LHCN-M2 (cell line): Measurements from ENCODE around the gene GNRHR. TPM values are rescaled to one million over a fixed set of nuclear protein-coding genes. Genes with fewer than 3 reads are reported as not detected.
"Not testable (repeated sequence)": the region's sequence is repeated elsewhere in the genome, so short reads cannot be mapped to it uniquely, and the experiment has no call there.

Experiments used
- DNase-seq: peaks from one replicate; pipeline ENCODE4 v3.0.0-alpha.2; 2012; ENCODE audit warnings: low read depth
- total RNA-seq: library from RNA; depleted of rRNA; stranded (reverse); fragments of >200 nt; gene quantifications from 2 replicates; pipeline ENCODE4 v1.2.3, GENCODE V29; 2014

GNRHR gene
- total RNA-seq, 1 experiment from 2014 or later = not detected

DNA sequence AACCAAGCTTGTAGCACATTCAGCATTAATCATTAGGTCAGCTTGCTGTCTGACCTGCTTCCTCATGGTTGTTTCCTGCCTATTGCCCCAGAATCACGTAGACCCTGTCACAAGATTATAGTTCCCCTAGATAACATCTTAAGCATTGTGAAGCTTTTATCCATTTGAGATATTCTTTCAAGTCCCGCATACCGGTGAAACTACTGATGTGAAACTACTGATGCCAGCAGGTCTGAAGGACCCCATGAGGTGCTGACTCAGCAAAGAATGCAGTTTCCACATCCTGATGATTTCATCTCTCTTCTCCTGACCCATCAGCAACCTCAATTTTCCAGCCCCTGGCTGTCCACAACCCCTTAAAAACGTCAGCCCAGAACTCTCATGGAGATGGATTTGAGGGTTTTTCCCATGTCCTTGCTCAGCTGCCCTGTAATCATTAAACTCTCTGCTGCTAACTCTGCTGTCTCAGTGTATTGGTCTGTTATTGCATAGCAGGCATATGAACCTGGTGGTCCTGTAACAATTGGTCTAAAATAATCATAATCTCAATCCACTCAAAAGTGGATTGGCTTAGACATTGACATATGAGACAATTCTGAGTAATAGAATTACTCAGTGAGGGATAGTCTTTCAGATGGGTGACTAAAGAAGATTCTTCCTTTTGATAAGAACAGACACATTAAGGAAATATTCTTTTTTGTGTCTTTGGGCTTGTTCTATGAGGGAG lies 26.9 kb downstream of the GNRHR start:
- peak; percentile 62 for DNase-seq

DNA sequence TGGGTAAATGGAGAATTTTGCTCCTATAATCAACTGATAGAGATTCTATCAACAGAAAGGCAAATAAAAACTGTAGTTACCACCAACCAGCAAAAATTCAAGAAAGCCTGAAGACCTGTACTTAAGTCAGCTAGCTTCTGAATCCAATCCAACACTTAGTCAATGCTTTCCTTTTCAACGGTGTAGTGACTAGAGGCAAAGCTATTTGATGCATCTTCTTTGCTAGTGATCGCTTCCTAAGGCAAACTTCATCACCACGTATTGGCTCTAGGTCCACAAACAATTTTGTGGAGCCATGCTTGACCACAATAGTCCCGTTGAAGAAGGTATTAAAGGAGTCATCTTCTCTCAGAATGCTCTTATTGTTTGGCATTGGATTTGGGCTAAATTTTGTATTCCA lies 28.2 kb downstream of the GNRHR start:
- DNase-seq = no peak

DNA sequence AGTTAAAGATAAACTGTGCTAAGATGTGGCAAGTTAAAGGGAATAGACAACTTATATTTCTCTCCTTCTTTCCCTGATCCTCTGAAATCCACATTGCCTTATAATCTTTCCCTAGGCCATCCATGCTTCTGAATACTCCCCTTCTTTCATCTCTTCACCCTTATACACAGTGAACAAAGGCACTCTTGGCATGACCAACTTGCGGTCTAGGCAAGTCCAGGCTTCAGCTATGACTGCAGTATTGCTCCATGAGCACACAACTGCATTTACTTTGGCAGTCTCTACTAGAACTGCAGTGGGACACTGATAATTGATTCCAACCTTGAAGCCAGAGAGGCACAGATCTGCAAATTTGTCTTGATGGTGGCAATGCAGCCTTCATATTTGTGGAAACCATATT lies 29.1 kb downstream of the GNRHR start:
- DNase-seq = no peak

DNA sequence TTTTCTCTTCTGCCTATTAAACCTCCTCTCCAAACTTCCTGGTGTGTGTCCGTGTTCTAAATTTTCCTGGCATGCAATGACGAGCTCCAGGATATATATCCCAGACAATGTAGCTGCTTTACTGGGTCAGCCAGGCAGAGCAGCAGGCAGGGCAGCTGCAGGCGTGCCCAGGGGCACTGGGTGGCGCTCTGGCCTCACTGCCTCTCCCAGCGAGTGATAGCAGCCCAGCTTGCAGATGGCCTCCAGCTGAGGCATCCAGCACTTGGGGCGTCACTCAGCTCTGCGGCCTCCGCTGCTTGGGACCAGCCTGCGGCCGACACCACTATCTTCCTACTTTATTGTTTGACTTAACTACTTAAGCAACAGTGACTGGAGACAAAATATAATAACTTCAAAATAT lies 30.2 kb downstream of the GNRHR start:
- DNase-seq = no peak

DNA sequence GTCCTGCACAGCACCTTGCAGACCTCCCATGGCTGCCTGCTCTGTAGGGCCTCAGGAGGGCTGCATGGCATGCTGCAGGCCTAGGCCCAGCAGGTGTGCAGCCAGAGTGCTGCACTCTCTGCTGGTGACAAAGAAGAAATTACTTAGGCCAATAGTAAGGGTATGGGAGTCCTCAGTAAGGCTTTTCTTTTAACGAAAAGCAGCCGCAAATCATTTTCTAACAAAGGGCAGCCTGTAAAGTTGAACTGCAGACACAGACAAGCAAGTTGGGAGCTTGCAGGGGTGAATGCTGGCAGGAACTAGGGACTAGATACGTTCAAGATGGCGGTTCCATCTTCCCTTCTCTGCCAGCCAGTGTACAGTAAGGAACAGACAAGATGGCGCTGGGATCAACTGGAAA lies 30.8 kb downstream of the GNRHR start:
- DNase-seq = no peak

DNA sequence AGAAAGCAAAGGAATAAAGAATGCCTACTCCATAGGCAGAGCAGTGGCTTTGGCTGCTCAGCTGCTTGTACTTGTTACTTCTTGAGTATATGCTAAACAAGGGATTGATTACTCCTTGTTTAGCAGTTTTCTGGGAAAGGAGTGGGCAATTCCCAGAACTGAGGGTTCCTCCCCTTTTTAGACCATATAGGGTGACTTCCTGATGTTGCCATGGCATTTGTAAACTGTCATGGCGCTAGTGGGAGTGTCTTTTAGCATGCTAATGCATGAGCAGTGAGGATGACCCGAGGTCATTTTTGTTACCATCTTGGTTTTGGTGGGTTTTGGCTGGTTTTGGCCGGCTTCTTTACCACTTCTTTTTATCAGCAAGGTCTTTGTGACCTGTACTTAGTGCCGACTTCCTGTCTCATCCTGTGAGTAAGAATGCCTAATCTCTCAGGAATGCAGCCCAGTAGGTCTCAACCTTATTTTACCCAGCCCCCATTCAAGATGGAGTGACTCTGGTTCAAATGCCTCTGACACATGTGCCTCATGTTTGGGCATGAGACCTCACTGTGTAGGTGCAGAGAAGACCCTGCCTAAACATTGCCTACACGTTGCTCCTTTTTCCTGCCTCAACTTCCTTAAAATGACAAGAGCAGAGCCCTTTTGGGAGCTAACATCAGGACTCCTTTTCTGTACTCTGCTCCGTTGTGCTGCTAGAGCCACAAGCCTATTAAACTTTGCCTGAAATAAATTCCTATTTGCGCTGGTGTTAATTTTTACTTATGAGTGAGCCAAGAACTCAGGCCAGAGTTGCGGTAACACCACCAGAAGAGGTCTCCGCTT lies 32.2 kb downstream of the GNRHR start:
- peak; percentile 59 for DNase-seq

DNA sequence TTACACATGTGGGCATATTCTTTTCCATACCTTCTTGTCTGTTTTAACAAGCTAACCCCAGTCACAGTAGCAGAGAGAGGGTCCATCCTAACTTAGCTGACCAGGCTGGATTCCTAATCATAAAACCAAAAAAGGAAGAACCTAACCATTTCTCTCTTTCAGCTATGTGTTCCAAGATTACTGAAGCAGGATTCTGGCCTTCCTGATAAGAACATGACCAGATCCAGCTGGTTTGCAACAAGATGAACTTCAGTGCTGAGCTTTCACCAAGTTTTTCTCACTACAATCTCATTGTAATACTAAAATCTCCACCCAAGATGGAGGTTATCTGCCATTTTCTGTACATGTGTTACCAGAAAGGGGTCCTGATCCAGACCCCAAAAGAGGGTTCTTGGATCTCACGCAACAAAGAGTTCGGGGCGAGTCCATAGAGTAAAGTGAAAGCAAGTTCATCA lies 32.8 kb downstream of the GNRHR start:
- no peak for DNase-seq

DNA sequence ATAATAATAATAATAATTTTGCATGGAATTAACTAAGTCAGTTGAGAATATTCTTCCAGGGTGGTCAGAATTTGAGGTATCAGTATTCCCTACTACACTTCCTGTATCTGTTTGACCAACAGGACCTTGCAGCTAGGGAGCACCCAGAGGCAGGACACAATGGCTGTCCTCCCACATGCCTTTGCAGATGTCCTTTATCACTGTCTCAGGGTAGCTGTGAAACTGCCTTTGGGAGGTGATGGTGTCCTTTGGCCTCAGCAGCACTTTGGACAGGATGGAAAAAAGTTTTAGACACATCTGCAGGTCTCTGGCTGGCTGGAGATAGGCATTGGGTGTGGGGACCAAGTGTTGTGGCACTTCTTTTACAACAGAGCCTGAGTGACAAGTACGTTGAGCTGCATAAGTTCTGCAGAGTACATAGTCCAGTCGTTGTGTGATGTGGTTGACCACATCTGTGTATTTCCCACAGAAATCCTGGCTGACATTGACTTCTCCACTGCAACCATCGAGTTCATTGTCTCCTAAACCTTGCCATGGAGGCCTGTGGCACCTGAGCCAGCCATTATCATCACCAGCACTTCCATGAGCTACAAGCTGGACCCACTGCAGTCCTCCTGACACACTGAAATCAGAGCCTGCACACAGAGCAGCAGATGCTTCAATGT lies 34.1 kb downstream of the GNRHR start:
- no peak for DNase-seq

DNA sequence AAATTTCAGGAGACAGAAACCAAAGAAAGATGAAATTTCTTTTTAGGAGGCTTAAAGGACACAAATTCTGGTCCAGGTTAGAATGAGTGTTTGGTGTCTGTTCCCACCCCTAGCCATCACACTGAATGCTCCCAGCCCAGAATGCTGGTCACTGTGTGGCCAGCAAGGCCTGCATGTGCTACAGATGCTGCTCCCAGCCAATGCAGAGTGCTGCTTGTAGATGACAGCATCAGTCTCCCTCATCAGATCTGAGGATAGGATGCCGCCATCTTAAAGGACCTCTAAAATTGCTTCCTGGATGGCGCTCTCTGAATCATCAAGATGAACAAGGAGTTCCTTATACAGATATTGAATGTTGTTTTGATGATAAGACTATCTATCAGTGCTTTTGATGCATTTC lies 35.3 kb downstream of the GNRHR start:
- no peak for DNase-seq

DNA sequence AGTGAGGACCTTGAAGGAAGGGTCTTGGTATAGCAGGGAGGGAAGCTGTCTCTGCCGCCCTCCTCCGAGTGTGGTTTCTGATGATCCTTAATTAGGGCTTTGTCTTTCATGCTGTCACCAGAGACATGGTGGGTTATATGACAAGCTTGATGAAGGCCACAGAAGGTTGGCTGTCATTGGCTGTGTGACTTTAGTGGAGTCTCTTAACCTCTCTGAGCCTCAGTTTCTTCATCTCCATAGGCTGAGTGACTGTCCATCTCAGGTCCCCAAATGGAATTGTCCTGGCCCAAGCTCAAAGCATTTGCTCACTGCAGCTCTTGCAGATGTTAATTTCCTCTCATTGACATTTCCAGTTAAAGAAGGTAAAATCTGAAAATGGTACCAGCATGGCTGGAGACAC lies 36.6 kb downstream of the GNRHR start:
- DNase-seq = no peak

DNA sequence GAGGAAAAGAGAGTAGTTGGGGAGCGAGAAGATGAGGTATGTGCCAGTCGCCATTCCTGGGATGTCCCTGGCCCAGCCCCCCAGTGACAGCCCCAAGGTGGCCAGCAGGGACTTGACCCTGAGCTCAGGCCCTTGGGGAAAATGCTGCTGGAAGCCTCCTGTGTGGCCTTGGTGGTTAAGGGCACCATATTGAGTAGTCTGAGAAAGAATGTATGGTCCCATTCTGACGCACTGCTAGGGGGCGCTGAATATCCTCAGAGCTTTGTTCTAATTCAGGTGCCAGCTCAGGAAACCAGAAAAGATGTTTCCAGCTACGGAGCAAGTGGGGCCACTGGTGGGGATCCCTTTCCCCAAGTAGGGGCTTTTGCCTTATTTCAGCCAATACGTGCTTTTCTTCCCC lies 39.2 kb downstream of the GNRHR start:
- no peak for DNase-seq

DNA sequence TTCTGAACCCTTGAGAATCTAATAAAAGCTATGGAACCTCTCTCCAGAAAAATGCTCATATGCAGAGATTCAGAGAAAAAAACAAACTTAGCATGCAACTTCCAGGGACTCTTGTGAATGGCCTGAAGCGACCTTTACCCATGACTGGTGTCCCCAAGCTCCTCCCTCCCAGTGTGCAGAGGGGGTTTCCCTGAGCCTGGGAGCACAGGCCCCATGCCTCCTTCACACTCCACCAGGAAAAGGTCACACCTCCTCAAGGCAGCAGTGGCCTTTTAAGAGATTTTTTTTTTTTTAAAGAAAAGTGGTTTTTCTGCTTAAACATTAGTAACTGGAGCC lies 40.0 kb downstream of the GNRHR start:
- no peak for DNase-seq

DNA sequence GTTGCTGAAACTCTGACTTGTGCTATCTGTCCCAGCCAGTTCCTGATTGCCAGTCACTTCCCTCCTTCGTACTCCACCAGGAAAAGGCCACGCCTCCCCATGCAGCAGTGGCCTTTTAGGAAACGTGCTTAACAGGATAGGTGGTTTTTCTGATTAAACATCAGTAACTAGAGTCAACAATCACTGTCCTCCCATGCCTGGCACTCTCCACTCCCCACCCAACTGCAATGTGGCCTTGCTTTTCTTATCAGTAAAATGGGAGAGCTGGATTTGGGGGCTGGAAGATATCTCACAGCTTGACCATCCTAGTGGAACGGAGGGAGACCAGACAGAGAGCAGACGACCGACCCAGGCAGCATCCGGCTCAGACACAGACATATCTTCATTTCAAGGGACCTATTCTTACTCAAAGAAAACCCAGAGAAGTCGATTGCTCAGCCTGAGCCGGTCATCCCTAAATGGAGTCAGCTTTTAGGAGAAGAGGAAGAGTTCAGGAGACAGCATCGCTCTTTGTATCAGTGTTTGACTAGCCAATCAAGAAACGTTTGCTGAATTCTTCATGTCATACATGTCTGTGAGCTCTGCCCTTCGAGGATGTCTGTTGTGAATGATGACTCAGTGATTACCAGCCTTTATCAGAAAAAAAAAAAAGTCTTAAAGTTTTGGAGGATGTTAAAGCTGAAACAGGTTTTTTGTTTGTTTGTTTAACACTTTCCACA lies 40.5 kb downstream of the GNRHR start:
- DNase-seq = peak; percentile 62

DNA sequence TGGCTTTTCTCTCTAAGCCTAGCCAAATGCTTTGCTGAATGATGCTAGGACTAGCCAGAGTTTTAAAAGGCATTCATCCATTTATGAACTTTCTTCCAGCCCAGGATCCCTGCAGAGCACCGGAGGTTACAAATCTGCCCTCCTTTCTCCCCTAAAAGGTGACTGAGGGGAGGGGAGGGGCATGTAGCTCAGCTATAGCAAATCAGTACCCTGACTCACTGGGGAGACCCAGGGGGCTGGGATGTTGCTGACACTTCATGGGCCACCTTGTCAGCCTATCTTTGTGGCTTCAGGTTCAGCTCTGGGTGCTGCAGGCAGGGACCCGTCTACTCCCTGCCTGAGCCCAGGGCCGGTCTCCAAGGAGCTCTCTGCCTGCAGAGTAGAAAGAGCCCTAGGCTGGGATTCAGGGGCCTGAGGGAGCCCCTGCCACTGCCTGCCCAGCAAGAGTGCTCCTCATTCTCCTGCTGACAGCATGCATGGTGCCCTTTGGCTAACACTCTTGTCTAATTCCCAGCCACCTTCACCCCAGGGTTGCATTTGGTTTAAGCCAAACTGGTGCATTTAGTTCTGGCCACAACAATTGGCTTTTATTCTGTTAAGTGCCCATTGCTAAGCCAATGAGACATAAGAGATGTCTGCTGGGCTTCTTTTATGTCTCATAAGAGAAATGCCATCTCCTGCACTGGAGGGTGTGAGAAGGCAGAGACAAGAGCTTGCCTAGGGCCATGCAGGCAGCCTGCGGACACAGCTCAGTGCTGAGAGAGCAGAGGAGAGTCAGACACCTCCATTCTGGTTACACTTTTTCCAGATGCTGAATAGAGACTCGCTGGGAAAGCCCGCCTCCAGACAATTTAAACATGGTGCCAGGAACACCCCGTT lies 41.3 kb downstream of the GNRHR start:
- no peak for DNase-seq

DNA sequence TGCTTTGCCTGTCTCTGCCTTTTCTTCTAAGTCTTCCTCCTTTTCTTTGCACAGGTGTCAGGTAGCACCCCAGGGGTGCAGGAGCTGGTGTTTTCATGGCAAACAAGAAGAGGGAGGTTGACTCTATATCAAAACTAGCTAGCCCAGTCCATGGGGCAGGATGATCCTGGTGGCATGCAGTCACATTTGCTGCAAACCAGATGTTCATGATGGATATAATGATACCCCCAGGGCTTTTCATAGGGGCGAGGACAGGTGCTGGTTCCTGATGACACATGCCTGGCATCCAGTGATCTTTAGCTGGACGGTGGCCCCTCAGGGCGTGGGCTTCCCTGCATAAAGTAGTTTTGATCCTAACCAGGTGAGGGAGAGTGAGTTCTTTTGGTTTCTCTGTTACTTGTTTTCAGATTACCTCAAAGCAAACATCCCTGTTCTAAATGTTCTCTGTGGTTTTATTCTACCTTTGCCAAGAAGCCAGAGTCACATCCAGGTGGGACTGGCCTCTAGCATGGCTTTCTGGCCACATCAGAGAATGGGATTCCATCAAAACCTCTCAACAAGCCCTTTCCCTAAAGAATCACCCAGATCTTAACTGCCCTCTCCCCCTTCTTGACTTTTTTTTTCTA lies 42.1 kb downstream of the GNRHR start:
- no peak for DNase-seq

DNA sequence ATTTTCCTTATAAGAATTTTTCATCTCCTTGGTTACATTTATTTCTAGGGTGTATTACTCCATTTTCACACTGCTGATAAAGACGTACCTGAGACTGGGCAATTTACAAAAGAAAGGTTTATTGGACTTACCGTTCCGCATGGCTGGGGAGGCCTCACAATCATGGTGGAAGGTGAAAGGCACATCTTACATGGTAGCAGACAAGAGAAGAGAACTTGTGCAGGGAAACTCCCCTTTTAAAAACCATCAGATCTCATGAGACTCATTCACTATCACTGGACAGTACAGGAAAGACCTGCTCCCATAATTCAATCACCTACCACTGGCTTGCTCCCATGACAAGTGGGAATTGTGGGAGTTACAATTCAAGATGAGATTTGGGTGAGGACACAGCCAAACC lies 47.5 kb downstream of the GNRHR start:
- not testable (repeated sequence) for DNase-seq

DNA sequence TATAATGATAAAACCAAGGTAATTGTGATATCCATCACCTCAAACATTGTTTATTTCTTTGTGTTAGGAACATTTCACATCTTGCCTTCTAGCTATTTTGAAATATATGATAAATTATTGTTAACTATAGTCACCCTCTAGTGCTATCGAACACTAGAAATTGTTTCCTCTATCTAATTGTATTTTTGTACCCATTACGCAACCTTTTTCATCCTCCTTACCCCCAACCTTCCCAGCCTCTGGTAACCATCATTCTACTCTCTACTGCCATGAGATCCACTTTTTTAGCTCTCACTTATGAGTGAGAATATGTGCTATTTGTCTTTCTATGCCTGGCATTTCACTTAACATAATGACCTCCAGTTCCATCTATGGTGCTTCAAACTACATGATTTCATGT lies 49.3 kb downstream of the GNRHR start:
- DNase-seq = no peak

DNA sequence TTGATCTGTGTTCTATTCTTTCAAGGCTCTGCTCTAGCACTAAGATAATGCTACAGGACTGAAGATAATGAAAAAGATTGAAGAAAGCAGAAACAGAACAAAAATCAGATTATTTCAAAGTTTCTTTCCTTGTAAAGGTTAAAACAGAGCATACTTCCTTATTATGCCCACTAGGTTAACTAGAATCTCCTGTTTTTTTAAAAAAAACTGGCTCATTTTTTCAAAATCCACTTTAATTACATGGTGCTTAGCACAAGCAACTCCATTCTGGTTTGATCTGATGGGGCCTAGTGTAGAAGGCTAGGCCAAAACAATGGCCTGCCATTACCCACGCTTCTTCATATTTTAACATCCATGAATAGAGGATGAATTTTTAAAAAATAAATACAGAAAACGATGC lies 52.0 kb downstream of the GNRHR start:
- DNase-seq = no peak

DNA sequence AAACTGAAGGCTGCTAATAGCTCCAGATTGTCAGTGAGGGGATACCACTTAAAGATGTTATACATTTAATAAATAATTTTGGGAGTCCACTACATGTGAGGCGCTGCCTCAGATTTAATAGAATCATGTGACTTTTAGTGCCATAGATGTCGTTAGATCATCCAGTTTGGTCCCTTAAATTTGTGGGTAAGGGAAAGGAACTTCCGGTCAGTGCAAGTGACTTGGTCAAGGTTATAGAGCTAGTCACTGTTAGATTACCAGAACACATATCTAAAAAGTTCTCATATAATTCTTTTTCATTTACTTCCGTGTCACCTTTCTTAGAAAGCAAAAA lies 52.7 kb downstream of the GNRHR start:
- DNase-seq = no peak

DNA sequence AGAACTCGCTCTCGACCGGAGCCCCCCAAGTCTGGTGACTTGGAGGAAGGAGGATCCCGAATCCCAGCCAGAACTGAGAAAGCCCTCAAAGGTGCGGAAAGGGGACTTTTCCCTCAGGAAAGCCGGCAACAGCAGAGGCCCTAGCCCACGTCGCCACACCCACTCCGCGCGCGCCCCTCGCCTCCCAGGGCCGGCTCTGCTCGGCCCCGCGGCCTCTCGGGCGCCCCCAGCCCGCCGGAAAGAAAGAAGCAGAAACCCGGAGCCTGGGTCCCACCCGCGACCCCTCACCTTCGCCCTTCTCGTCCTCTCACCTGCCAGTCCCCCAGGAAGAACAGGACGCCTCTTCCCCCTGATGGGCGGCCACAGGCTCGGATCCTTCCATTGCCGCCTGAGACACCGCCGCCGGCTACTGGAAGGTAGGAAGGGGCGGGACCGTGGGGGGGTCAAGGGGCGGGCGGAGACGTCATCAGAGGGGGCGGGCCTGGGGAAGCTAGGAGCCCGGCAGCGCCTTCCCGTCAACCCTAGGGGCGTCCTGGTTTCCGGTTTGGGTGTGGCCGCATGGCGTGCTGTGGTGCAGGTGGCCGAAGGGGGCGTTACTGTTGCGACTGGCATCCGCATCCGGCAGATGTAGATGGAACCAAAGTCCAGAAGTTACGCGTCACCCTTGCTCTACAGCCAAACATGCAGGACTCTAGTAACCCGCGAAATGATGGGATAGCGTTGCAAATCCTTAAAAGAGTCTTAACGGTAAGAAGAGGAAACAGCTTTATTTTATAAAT lies 53.3 kb downstream of the GNRHR start, which contains the start of gene UBA6:
TSS of gene UBA6 (minus strand) at position 418 of the 779 bp plus-strand sequence. CDS start at position 382, 36 bp downstream.
- DNase-seq = peak; percentile 94
